Activated CD4-positive, alpha-beta memory T cell treated with anti-CD3 and anti-CD28 coated beads, Interleukin-2, amount 10 ng/mL, durations not matched to agents 7 days and 5 days (primary cell): ENCODE results near the gene CDC42EP2. TPM values are rescaled to one million over a fixed set of nuclear protein-coding genes. Genes with fewer than 3 reads are reported as not detected.
A peak's percentile ranks its signal among the peaks of the same experiment; 100 is the strongest.

ENCODE experiments used
- CTCF ChIA-PET: fragments of 350-600 bp; sonication (Branson Sonifier 250); formaldehyde crosslinking; loops from one replicate; lab custom pipeline; 2021; ENCODE audit warnings: antibody characterized with exemption, inconsistent platforms; lab: Charles Lee
- POLR2A ChIA-PET: fragments of 350-600 bp; sonication (Branson Sonifier 250); formaldehyde crosslinking; loops from one replicate; lab custom pipeline; 2021; ENCODE audit warnings: antibody characterized with exemption; lab: Charles Lee
- DNase-seq: peaks from one replicate; pipeline ENCODE4 v3.0.0-alpha.2; 2020
- H3K27ac Mint-ChIP-seq: one replicate; pipeline ENCODE4 v1.8.0; 2021; ENCODE audit warnings: mild to moderate bottlenecking, mixed read lengths
- H3K27me3 Mint-ChIP-seq: one replicate; pipeline ENCODE4 v1.8.0; 2021; ENCODE audit warnings: mixed read lengths
- H3K36me3 Mint-ChIP-seq: one replicate; pipeline ENCODE4 v1.8.0; 2021; ENCODE audit warnings: low read depth, mixed read lengths
- H3K4me1 Mint-ChIP-seq: one replicate; pipeline ENCODE4 v1.8.0; 2021; ENCODE audit warnings: mixed read lengths
- H3K4me3 Mint-ChIP-seq: one replicate; pipeline ENCODE4 v1.8.0; 2021; ENCODE audit warnings: mild to moderate bottlenecking, mixed read lengths
- H3K9me3 Mint-ChIP-seq: one replicate; pipeline ENCODE4 v1.8.0; 2021; ENCODE audit warnings: mixed read lengths
- total RNA-seq, 2 experiments: library from RNA; stranded (reverse); gene quantifications; one replicate each; pipeline ENCODE4 v1.2.3, GENCODE V29; 2021

CDC42EP2 gene
- total RNA-seq, 2 experiments from 2014 or later, result 0.38 to 0.70 TPM

- DNase-seq, result peak; percentile 77
- no peaks in the 10 kb centered on the region for H3K36me3 Mint-ChIP-seq
- no peaks in the 10 kb centered on the region for H3K9me3 Mint-ChIP-seq
These were observed 669 bp downstream of the CDC42EP2 start for GRCh38 chr11:65315204-65315865.

GRCh38 chr11:65315866-65316226, 1.2 kb downstream of the CDC42EP2 start:
- H3K9me3 Mint-ChIP-seq, result no peaks in the 10 kb centered on the region
- ChIA-PET CTCF (interaction anchor here (0.6 to 8.5 kb wide), 26 partner anchors 9 to 755 kb away, joined by 3 to 172 read pairs (median 6); partner anchors contain the start of genes DPF2, FAU, MRPL49 and POLA2), POLR2A (interaction anchor here (0.7 to 3.2 kb wide), 9 partner anchors 14 to 199 kb away, joined by 3 to 28 read pairs (median 3); partner anchors contain the start of genes DPF2, FAU, MRPL49 and POLA2)

More at GRCh38 chr11:65315204-65315865, 669 bp downstream of the CDC42EP2 start:
- CTCF ChIA-PET, result interaction anchor here (0.6 to 8.5 kb wide), 36 partner anchors 8 to 756 kb away, joined by 3 to 172 read pairs (median 5); partner anchors contain the start of genes DPF2, FAU, MRPL49 and POLA2
- POLR2A ChIA-PET, result interaction anchor here (0.9 to 3.2 kb wide), 9 partner anchors 14 to 198 kb away, joined by 3 to 28 read pairs (median 3); partner anchors contain the start of genes DPF2, POLA2 and ZNHIT2
- Mint-ChIP-seq H3K4me3 (peak overlapping the region; percentile 69), H3K27ac (no peak overlapping the region), H3K27me3 (peaks cover 20% of the 10 kb centered on the region), H3K4me1 (peaks cover 11% of the 10 kb centered on the region)

DNA sequence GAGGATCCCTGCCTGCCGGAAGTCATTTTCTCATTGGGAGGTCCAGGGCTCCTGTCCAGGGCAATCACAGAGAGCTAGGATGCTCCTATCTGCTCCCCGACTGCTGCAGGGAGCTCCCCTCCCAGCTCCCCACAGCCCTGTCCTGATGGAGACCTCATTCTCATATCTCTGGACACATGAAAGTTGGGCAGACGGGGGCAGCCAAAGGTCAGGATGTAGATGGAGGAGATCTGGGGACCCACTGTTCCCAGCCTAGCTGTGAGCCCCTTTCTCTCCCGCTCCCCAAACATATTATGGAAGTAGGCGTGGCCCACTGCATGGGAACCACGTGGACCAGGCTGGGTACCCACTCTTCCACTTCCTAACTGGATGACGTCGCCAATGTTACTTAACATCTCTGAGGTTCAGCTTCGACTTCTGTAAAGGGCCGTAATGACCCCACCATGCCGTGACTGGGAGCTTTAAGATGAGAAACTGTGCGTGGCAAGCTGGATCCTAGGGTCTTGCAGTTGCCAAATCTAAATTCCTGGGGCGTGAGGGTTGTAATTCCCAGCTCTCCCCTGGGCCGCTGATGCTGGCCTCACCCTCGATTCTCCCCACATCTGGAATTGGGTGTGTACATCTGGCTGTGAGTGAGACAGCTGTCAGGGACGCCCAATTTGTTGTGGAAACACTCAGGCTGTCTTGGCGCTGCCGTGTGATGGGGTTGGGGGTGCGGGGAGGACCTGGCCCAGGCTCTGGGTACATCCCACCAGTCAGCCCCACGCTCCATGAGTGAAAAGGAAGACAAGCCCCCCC, 1.8 kb downstream of the CDC42EP2 start:
- POLR2A ChIA-PET, result interaction anchor here (0.7 to 3.2 kb wide), 7 partner anchors 13 to 195 kb away, joined by 3 to 28 read pairs (median 3); partner anchors contain the start of genes DPF2, FAU, MRPL49 and POLA2
- Mint-ChIP-seq H3K27ac (no peak overlapping the region), H3K27me3 (peaks cover 20% of the 10 kb centered on the region), H3K36me3 (no peaks in the 10 kb centered on the region), H3K9me3 (no peaks in the 10 kb centered on the region), H3K4me3 (peak overlapping the region; percentile 10), H3K4me1 (peaks cover 11% of the 10 kb centered on the region)
- no peak for DNase-seq
- CTCF ChIA-PET, result interaction anchor here (0.6 to 8.5 kb wide), 21 partner anchors 9 to 755 kb away, joined by 3 to 172 read pairs (median 6); partner anchors contain the start of genes DPF2, POLA2 and TM7SF2

More at GRCh38 chr11:65315866-65316226, 1.2 kb downstream of the CDC42EP2 start:
- H3K4me3 Mint-ChIP-seq, result peak overlapping the region; percentile 48
- no peak for DNase-seq
- peaks cover 11% of the 10 kb centered on the region for H3K4me1 Mint-ChIP-seq
- peaks cover 20% of the 10 kb centered on the region for H3K27me3 Mint-ChIP-seq
- no peaks in the 10 kb centered on the region for H3K36me3 Mint-ChIP-seq
- H3K27ac Mint-ChIP-seq, result no peak overlapping the region

DNA sequence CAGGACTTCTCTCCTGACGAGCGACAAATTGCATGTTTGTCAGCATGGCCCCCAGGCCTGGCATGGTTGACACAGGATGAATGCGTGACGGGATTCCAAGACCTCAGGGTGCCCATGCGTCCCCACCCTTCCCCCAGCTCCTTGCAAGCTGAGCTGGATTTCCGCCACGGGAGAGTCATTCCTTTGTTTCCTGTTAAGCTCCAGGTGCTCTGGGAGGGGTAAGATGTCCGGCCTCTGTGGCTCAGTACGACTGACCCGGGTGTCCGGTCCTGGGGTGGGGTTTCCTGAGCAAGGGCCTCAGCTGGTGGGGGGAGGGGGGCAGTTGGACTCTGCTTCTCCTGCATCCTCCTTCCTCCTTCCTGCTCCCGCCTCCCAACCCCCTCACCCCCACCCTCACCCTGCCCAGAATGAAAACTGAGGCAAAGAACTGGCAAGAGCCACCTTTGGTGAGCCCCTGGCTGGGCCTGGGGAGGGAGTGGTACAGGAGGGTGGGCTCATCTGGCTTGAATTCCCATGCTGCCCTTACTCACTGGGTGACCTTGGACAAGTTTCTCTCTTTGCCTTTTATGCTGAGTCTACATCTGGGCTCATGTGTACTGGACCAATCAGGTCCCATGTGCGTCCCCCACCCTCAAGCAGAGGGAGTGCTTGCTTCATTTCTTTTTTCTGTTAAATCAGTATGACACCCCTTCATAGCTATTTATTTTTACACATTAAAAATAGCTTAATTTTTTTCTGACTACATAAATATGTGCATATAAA, 2.5 kb downstream of the CDC42EP2 start:
- POLR2A ChIA-PET, result interaction anchor here (0.6 to 3.2 kb wide), 4 partner anchors 12 to 277 kb away, joined by 3 to 28 read pairs (median 10); partner anchors contain the start of gene POLA2
- H3K27ac Mint-ChIP-seq, result no peak overlapping the region
- H3K9me3 Mint-ChIP-seq, result no peaks in the 10 kb centered on the region
- DNase-seq, result no peak
- CTCF ChIA-PET, result interaction anchor here (0.6 to 8.5 kb wide), 14 partner anchors 8 to 207 kb away, joined by 3 to 172 read pairs (median 6); partner anchors contain the start of genes DPF2 and TM7SF2
- peaks cover 11% of the 10 kb centered on the region for H3K4me1 Mint-ChIP-seq
- no peaks in the 10 kb centered on the region for H3K36me3 Mint-ChIP-seq
- H3K27me3 Mint-ChIP-seq, result peaks cover 20% of the 10 kb centered on the region
- H3K4me3 Mint-ChIP-seq, result no peak overlapping the region

- ChIA-PET CTCF (interaction anchor here (3.4 kb wide), 1 partner anchor 10 kb away, joined by 15 read pairs; no protein-coding TSS in a partner anchor), POLR2A (interaction anchor here (1.0 kb wide), 1 partner anchor 13 kb away, joined by 4 read pairs; the partner anchor contains the start of gene DPF2)
- DNase-seq, result no peak
- Mint-ChIP-seq H3K4me3 (no peak overlapping the region), H3K4me1 (peaks cover 4% of the 10 kb centered on the region), H3K27ac (no peak overlapping the region), H3K9me3 (no peaks in the 10 kb centered on the region), H3K36me3 (no peaks in the 10 kb centered on the region), H3K27me3 (peaks cover 11% of the 10 kb centered on the region)
These were observed 5.9 kb downstream of the CDC42EP2 start for GRCh38 chr11:65320386-65321075.

- no peaks in the 10 kb centered on the region for H3K36me3 Mint-ChIP-seq
- peaks cover 6% of the 10 kb centered on the region for H3K27me3 Mint-ChIP-seq
- POLR2A ChIA-PET, result interaction anchor here (1.0 kb wide), 1 partner anchor 12 kb away, joined by 4 read pairs; the partner anchor contains the start of gene DPF2
- DNase-seq, result no peak
- no peak overlapping the region for H3K4me3 Mint-ChIP-seq
- no peaks in the 10 kb centered on the region for H3K9me3 Mint-ChIP-seq
- H3K27ac Mint-ChIP-seq, result no peak overlapping the region
- CTCF ChIA-PET, result interaction anchor here (3.4 kb wide), 1 partner anchor 10 kb away, joined by 15 read pairs; no protein-coding TSS in a partner anchor
- H3K4me1 Mint-ChIP-seq, result peaks cover 1% of the 10 kb centered on the region
These were observed 6.4 kb downstream of the CDC42EP2 start for GRCh38 chr11:65321076-65321475.

DNA sequence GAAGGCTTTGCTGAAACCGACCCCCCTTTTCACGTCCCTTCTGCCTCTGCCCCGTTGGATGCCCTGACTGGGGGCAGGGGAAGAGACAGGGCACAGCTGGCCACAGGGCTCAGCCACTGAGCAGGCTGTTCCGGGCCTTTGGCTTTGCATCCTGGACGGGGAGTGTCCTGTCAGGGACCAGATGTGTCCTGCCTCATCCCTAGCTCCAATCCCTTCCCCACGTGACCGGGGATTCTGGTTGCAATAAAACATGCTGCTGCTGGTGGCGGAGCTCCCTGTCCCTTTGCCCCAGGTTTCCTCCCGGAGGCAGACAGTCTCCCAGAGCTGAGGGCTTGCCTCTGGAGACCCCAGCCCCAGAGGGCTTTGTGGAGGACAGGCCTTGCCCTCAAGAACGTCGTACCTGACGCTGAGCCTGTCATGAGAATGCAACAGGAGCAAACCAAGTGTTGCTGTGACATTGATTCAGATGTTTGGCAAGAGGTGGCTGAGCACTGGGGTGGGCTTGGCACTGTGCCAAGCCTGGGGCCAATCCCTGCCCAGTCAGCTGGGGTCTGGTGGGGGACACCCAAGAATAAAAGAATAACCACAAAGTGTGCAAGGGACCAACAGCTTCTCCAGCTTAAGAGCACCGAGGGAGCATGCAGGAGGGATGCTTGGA, 7.3 kb downstream of the CDC42EP2 start:
- no peaks in the 10 kb centered on the region for H3K36me3 Mint-ChIP-seq
- H3K4me3 Mint-ChIP-seq, result no peak overlapping the region
- H3K27ac Mint-ChIP-seq, result no peak overlapping the region
- DNase-seq, result no peak
- CTCF ChIA-PET, result interaction anchor here (3.4 kb wide), 1 partner anchor 9 kb away, joined by 15 read pairs; no protein-coding TSS in a partner anchor
- H3K4me1 Mint-ChIP-seq, result no peaks in the 10 kb centered on the region
- H3K9me3 Mint-ChIP-seq, result no peaks in the 10 kb centered on the region
- H3K27me3 Mint-ChIP-seq, result no peaks in the 10 kb centered on the region
- POLR2A ChIA-PET, result interaction anchor here (1.0 to 1.2 kb wide), 2 partner anchors 11 to 60 kb away, joined by 3 to 4 read pairs; partner anchors contain the start of gene POLA2

DNA sequence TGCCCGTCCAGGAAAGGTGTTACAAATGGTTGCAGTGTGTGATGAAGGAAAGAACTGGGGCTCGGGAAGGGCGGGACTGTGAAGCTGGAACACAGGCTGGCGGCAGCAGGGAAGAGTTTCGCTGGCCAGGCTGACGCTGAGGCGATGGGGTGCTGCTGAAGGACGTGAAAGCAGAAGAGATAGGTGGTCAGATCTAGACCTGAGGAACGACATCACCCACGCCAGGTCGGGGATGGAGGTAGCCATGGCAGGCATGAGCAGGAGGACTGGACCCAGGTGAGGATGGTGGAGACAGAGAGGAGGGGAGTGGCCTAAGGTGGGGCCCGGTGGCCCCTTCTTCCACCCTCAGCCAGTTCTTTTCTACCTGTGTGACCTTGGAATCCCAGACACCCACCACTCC, 9.1 kb downstream of the CDC42EP2 start:
- ChIA-PET POLR2A (no interaction called here), CTCF (interaction anchor here (1.6 kb wide), 1 partner anchor 9 kb away, joined by 9 read pairs; the partner anchor contains the start of gene CDC42EP2)
- H3K9me3 Mint-ChIP-seq, result no peaks in the 10 kb centered on the region
- no peak overlapping the region for H3K27ac Mint-ChIP-seq
- DNase-seq, result no peak
- H3K27me3 Mint-ChIP-seq, result no peaks in the 10 kb centered on the region
- no peak overlapping the region for H3K4me3 Mint-ChIP-seq
- H3K4me1 Mint-ChIP-seq, result no peaks in the 10 kb centered on the region
- H3K36me3 Mint-ChIP-seq, result no peaks in the 10 kb centered on the region

DNA sequence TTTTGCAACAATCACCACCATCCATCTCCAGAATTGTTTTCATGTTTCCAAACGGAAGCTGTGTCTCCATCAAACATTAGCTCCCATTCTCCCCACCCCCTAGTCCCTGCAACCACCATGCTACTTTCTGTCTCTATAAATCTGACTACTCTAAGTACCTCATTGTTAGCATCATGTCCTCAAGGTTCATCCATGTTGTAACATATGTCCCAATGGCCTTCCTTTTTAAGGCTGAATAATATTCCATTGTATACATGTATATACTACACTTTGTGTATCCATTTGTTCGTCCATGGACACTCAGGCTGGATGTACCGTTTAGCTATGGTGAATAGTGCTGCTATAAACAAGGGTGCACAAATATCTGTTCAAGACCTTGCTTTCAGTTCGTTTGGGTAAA, 10.8 kb downstream of the CDC42EP2 start:
- CTCF ChIA-PET, result interaction anchor here (0.6 to 1.3 kb wide), 4 partner anchors 8 to 50 kb away, joined by 3 read pairs; partner anchors contain the start of gene DPF2
- no peaks in the 10 kb centered on the region for H3K9me3 Mint-ChIP-seq
- H3K36me3 Mint-ChIP-seq, result no peaks in the 10 kb centered on the region
- DNase-seq, result no peak
- POLR2A ChIA-PET, result no interaction called here
- no peaks in the 10 kb centered on the region for H3K27me3 Mint-ChIP-seq
- no peak overlapping the region for H3K4me3 Mint-ChIP-seq
- peaks cover 5% of the 10 kb centered on the region for H3K4me1 Mint-ChIP-seq
- no peak overlapping the region for H3K27ac Mint-ChIP-seq

GRCh38 chr11:65327021-65327420, 12.4 kb downstream of the CDC42EP2 start:
- no peaks in the 10 kb centered on the region for H3K9me3 Mint-ChIP-seq
- CTCF ChIA-PET, result interaction anchor here (0.7 to 1.4 kb wide), 4 partner anchors 9 to 101 kb away, joined by 3 to 7 read pairs (median 4); no protein-coding TSS in a partner anchor
- H3K27ac Mint-ChIP-seq, result no peak overlapping the region
- H3K36me3 Mint-ChIP-seq, result no peaks in the 10 kb centered on the region
- H3K4me3 Mint-ChIP-seq, result no peak overlapping the region
- no peaks in the 10 kb centered on the region for H3K27me3 Mint-ChIP-seq
- POLR2A ChIA-PET, result no interaction called here
- H3K4me1 Mint-ChIP-seq, result peaks cover 5% of the 10 kb centered on the region
- no peak for DNase-seq
